K562 (cell line): ENCODE results near the gene TCF4. TPM values are rescaled to one million over a fixed set of nuclear protein-coding genes. Genes with fewer than 3 reads are reported as not detected.

Experiments
- CCNT2 ChIP-seq: IDR thresholded peaks from 2 replicates; pipeline ENCODE4 v1.6.1; 2011; ENCODE audit warnings: borderline replicate concordance, low read depth, mild to moderate bottlenecking, moderate library complexity, mixed read lengths, low read length; ENCODE audit not compliant: insufficient read length; ENCODE audit errors: extremely low read depth
- ELF4 ChIP-seq: fragments of 450-650 bp; formaldehyde crosslinking; IDR thresholded peaks from 2 replicates; pipeline ENCODE4 v1.4.0; 2022; ENCODE audit warnings: missing genetic modification characterization
- EP300 ChIP-seq: IDR thresholded peaks from 2 replicates; pipeline ENCODE4 v1.6.1; 2012; ENCODE audit warnings: low read length, improper control_type of control experiment
- ETV5 ChIP-seq: sonication (generic); formaldehyde crosslinking; IDR thresholded peaks from 2 replicates; pipeline ENCODE4 v1.4.0; 2020; ENCODE audit warnings: low read depth, mild to moderate bottlenecking, missing genetic modification reagents
- FUS ChIP-seq: fragments of 200-400 bp; formaldehyde crosslinking; optimal IDR thresholded peaks from 2 replicates; pipeline ENCODE3; 2017; ENCODE audit warnings: low read depth, low read length
- HDAC8 ChIP-seq: fragments of 450-650 bp; IDR thresholded peaks from 2 replicates; pipeline ENCODE4 v1.6.1; 2016; ENCODE audit warnings: mild to moderate bottlenecking, missing genetic modification characterization, moderate library complexity, missing compliant biosample characterization
- HNRNPK ChIP-seq: fragments of 200-400 bp; formaldehyde crosslinking; IDR thresholded peaks from one replicate; pipeline ENCODE4 v1.6.1; 2018; ENCODE audit warnings: mild to moderate bottlenecking, low read depth, low read length; ENCODE audit not compliant: poor library complexity, severe bottlenecking
- HNRNPLL ChIP-seq: fragments of 200-400 bp; formaldehyde crosslinking; IDR thresholded peaks from 2 replicates; pipeline ENCODE4 v1.6.1; 2017; ENCODE audit warnings: low read length, low read depth, mild to moderate bottlenecking; ENCODE audit not compliant: poor library complexity, severe bottlenecking
- NELFE ChIP-seq: IDR thresholded peaks from 2 replicates; pipeline ENCODE4 v1.6.1; 2011; ENCODE audit warnings: mild to moderate bottlenecking; ENCODE audit not compliant: insufficient read depth, insufficient read length
- PCBP2 ChIP-seq: fragments of 200-400 bp; formaldehyde crosslinking; IDR thresholded peaks from 2 replicates; pipeline ENCODE4 v1.6.1; 2018; ENCODE audit warnings: low read length, low read depth, mild to moderate bottlenecking, moderate library complexity; ENCODE audit not compliant: poor library complexity, severe bottlenecking
- PPARD ChIP-seq: fragments of 250-450 bp; sonication (Bioruptor Pico); IDR thresholded peaks from 2 replicates; pipeline ENCODE4 v1.8.0; 2022; ENCODE audit warnings: inconsistent platforms, mild to moderate bottlenecking, moderate library complexity
- PRMT5 ChIP-seq: sonication (generic); formaldehyde crosslinking; IDR thresholded peaks from 2 replicates; pipeline ENCODE4 v1.5.0; 2020; ENCODE audit warnings: missing genetic modification reagents
- SMARCA5 ChIP-seq: fragments of 450-650 bp; IDR thresholded peaks from 2 replicates; pipeline ENCODE4 v1.6.1; 2016
- SMARCB1 ChIP-seq: IDR thresholded peaks from 2 replicates; pipeline ENCODE4 v1.6.1; 2011; ENCODE audit warnings: improper control_type of control experiment, low read depth; ENCODE audit not compliant: insufficient read length
- SMARCE1 ChIP-seq: fragments of 450-650 bp; IDR thresholded peaks from 2 replicates; pipeline ENCODE4 v1.7.1; 2016; ENCODE audit warnings: mild to moderate bottlenecking
- SREBF2 ChIP-seq: sonication (generic); formaldehyde crosslinking; IDR thresholded peaks from 2 replicates; pipeline ENCODE4 v1.4.0; 2020; ENCODE audit warnings: mild to moderate bottlenecking, missing genetic modification reagents
- SRSF1 ChIP-seq: fragments of 200-400 bp; formaldehyde crosslinking; IDR thresholded peaks from 2 replicates; pipeline ENCODE4 v1.6.1; 2017; ENCODE audit warnings: mild to moderate bottlenecking, low read depth, low read length, moderate library complexity
- XRCC4 ChIP-seq: IDR thresholded peaks from one replicate; pipeline ENCODE4 v1.6.1; 2011; ENCODE audit not compliant: insufficient read depth, insufficient read length; ENCODE audit errors: extremely low read depth
- ZNF316 ChIP-seq: fragments of 450-650 bp; IDR thresholded peaks from 2 replicates; pipeline ENCODE4 v1.6.1; 2016
- ZNF699 ChIP-seq: fragments of 250-450 bp; sonication (Bioruptor Pico); IDR thresholded peaks from 2 replicates; pipeline ENCODE4 v1.8.0; 2021; ENCODE audit warnings: mild to moderate bottlenecking, moderate library complexity; ENCODE audit not compliant: insufficient replicate concordance
- ZZZ3 ChIP-seq: fragments of 450-650 bp; IDR thresholded peaks from 2 replicates; pipeline ENCODE4 v1.6.1; 2016; ENCODE audit warnings: antibody characterized with exemption, mild to moderate bottlenecking, moderate library complexity
- polyA plus RNA-seq, 8 experiments: library from polyadenylated mRNA; depleted of rRNA in 4 of 8; stranded (reverse) in 5 of 8; unstranded in 3 of 8; fragments of >200 nt; fragmentation: Nextera tagmentation in 2 of 8; fragmentation: Illumina TruSeq in 1 of 8; extraction: Ambion mirVana in 2 of 8; extraction: Trizol in 1 of 8; gene quantifications; 2 replicates each; pipeline versions ENCODE4 v1.2.1 to v1.2.3, GENCODE V29; 2011 to 2014; ENCODE audit warnings: inconsistent platforms in 1 of 8, missing spikeins in 1 of 8
- total RNA-seq, 7 experiments: library from RNA; depleted of rRNA in 6 of 7; stranded (reverse); fragments of >200 nt in 6 of 7; fragmentation: Illumina TruSeq in 2 of 7; extraction: Trizol in 2 of 7; gene quantifications; 2 replicates each; pipeline versions ENCODE4 v1.2.1 to v1.2.3, GENCODE V29; 2011 to 2021; ENCODE audit warnings: low replicate concordance in 1 of 7
- TF ChIP-seq, protein P1 (sequence below): fragments of 250-450 bp; sonication (Bioruptor Pico); IDR thresholded peaks from 2 replicates; pipeline ENCODE4 v1.8.0; 2022; ENCODE audit warnings: moderate library complexity, mild to moderate bottlenecking, inconsistent platforms
- TF ChIP-seq, protein P2 (sequence below): IDR thresholded peaks from 2 replicates; pipeline ENCODE4 v1.6.1; 2014; ENCODE audit warnings: antibody characterized with exemption
- TF ChIP-seq, protein P3 (sequence below): sonication (generic); formaldehyde crosslinking; IDR thresholded peaks from 2 replicates; pipeline ENCODE4 v1.9.0; 2022; ENCODE audit warnings: mild to moderate bottlenecking, missing genetic modification reagents
- TF ChIP-seq, protein P4 (sequence below): sonication (generic); formaldehyde crosslinking; IDR thresholded peaks from 2 replicates; pipeline ENCODE4 v1.4.0; 2020; ENCODE audit warnings: mild to moderate bottlenecking, missing genetic modification reagents

Gene TCF4
- total and polyA plus RNA-seq, 9 of the 15 experiments (the other 6 are each of a cell fraction or from before 2014, with no cell fraction given), result 4.8 to 24.7 (median 15.2) TPM

DNA sequence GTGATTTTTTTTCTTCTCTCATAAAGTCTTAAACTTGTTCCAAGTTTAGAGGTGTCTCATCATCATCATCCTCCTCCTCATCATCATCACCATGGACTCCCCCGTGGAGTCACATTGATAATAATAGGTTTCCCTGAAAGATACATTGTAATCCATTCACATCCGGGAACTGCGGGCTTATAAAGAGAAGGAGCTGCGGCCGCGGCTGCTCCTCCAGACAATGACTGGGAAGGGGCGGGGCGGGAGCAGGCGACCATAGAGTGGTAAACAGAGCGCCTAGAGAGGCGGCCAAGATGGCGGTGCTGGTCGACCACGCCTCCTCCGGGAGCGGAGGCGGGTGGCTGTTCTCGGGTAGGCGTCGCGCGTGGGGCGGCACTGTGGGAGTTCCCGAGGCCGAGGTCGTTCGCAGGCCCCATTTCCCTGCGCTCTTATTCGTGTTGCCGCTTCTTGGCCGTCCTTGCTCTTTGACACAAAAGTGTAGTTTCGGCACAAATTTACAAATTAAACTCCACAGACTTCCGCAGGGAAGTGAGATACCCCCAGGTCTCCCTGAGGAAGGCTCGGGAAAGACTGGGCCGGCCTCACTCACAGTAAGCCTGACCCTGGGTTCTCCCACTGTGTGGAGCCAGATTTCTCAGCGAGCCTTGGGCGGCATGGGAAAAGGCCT lies 1.8 kb upstream of the TCF4 start (continued):
- TF ChIP-seq, protein P1, sequence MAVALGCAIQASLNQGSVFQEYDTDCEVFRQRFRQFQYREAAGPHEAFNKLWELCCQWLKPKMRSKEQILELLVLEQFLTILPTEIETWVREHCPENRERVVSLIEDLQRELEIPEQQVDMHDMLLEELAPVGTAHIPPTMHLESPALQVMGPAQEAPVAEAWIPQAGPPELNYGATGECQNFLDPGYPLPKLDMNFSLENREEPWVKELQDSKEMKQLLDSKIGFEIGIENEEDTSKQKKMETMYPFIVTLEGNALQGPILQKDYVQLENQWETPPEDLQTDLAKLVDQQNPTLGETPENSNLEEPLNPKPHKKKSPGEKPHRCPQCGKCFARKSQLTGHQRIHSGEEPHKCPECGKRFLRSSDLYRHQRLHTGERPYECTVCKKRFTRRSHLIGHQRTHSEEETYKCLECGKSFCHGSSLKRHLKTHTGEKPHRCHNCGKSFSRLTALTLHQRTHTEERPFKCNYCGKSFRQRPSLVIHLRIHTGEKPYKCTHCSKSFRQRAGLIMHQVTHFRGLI (CRISPR knock-in tag), result no peak
- TF ChIP-seq XRCC4 (no peak), ZNF699 (no peak), ZZZ3 (no peak), SMARCE1 (no peak), EP300 (peak; percentile 24; the same call in 1 of the 2 replicates), SMARCA5 (no peak), SREBF2 (CRISPR knock-in tag) (no peak), SMARCB1 (no peak), CCNT2 (peak; percentile 84), PRMT5 (CRISPR knock-in tag) (no peak), ZNF316 (no peak), NELFE (no peak), HDAC8 (no peak), SRSF1 (no peak), PPARD (CRISPR knock-in tag) (no peak), ETV5 (CRISPR knock-in tag) (no peak), PCBP2 (no peak), HNRNPLL (peak; percentile 26), FUS (no peak), HNRNPK (no peak), ELF4 (CRISPR knock-in tag) (no peak)
- TF ChIP-seq, protein P2, sequence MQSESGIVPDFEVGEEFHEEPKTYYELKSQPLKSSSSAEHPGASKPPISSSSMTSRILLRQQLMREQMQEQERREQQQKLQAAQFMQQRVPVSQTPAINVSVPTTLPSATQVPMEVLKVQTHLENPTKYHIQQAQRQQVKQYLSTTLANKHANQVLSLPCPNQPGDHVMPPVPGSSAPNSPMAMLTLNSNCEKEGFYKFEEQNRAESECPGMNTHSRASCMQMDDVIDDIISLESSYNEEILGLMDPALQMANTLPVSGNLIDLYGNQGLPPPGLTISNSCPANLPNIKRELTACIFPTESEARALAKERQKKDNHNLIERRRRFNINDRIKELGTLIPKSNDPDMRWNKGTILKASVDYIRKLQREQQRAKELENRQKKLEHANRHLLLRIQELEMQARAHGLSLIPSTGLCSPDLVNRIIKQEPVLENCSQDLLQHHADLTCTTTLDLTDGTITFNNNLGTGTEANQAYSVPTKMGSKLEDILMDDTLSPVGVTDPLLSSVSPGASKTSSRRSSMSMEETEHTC, result no peak
- TF ChIP-seq, protein P3, sequence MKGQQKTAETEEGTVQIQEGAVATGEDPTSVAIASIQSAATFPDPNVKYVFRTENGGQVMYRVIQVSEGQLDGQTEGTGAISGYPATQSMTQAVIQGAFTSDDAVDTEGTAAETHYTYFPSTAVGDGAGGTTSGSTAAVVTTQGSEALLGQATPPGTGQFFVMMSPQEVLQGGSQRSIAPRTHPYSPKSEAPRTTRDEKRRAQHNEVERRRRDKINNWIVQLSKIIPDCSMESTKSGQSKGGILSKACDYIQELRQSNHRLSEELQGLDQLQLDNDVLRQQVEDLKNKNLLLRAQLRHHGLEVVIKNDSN (CRISPR knock-in tag), result no peak
- TF ChIP-seq, protein P4, sequence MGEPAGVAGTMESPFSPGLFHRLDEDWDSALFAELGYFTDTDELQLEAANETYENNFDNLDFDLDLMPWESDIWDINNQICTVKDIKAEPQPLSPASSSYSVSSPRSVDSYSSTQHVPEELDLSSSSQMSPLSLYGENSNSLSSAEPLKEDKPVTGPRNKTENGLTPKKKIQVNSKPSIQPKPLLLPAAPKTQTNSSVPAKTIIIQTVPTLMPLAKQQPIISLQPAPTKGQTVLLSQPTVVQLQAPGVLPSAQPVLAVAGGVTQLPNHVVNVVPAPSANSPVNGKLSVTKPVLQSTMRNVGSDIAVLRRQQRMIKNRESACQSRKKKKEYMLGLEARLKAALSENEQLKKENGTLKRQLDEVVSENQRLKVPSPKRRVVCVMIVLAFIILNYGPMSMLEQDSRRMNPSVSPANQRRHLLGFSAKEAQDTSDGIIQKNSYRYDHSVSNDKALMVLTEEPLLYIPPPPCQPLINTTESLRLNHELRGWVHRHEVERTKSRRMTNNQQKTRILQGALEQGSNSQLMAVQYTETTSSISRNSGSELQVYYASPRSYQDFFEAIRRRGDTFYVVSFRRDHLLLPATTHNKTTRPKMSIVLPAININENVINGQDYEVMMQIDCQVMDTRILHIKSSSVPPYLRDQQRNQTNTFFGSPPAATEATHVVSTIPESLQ (CRISPR knock-in tag), result no peak
